SK-N-SH (cell line): Measurements from ENCODE around the gene NEGR1. TPM values are rescaled to one million over a fixed set of nuclear protein-coding genes. Genes with fewer than 3 reads are reported as not detected.

ENCODE experiments used
- CTCF ChIA-PET: fragments of 300-600, 350-600 bp; formaldehyde crosslinking; extraction: SDS; loops from one replicate; lab custom pipeline; 2021; lab: Yijun Ruan, JAX
- POLR2A ChIA-PET: fragments of 350-600 bp; sonication (Branson Sonifier 250); formaldehyde crosslinking; extraction: SDS; loops from one replicate; lab custom pipeline; 2020; ENCODE audit warnings: antibody characterized with exemption, inconsistent platforms; lab: Yijun Ruan, JAX
- DNase-seq: peaks from one replicate; pipeline ENCODE4 v3.0.0; 2012
- H2AFZ ChIP-seq: fragments of 200-600 bp; sonication (generic); 2 replicates; pipeline ENCODE4 v1.8.1; 2016; ENCODE audit warnings: antibody characterized with exemption, mild to moderate bottlenecking, low read depth
- H3F3A ChIP-seq: fragments of 200-600 bp; sonication (generic); replicated peaks from 2 replicates; pipeline ENCODE3; 2016; ENCODE audit warnings: antibody characterized with exemption, mild to moderate bottlenecking; ENCODE audit not compliant: insufficient read depth
- H3K27ac ChIP-seq, 2 experiments: fragments of 200-500 bp in 1 of 2; fragments of 200-600 bp in 1 of 2; sonication (Bioruptor generic) in 1 of 2; sonication (generic), shearing (Covaris generic) in 1 of 2; 2 replicates each; pipeline versions ENCODE4 v1.5.1 to v1.6.1; 2014 to 2016; ENCODE audit warnings: low read depth in 2 of 2, inconsistent platforms in 1 of 2, low read length in 1 of 2, mild to moderate bottlenecking in 1 of 2, mixed read lengths in 1 of 2
- H3K27me3 ChIP-seq: fragments of 200-600 bp; sonication (generic), shearing (Covaris generic); 2 replicates; pipeline ENCODE4 v1.6.1; 2016; ENCODE audit warnings: mixed run types; ENCODE audit not compliant: insufficient read depth
- H3K36me3 ChIP-seq, 2 experiments: fragments of 200-500 bp in 1 of 2; fragments of 200-600 bp in 1 of 2; sonication (Bioruptor generic) in 1 of 2; sonication (generic) in 1 of 2; replicated peaks in 1 of 2; 2 replicates each; pipeline versions ENCODE3 to v1.5.1; 2014 to 2016; ENCODE audit warnings: low read length in 1 of 2, mild to moderate bottlenecking in 1 of 2; ENCODE audit not compliant: insufficient read depth in 2 of 2, control insufficient read depth in 1 of 2
- H3K4me1 ChIP-seq, 2 experiments: fragments of 200-500 bp in 1 of 2; fragments of 200-600 bp in 1 of 2; sonication (Bioruptor generic) in 1 of 2; sonication (generic), shearing (Covaris generic) in 1 of 2; 2 replicates each; pipeline versions ENCODE4 v1.5.1 to v1.6.1; 2014 to 2016; ENCODE audit warnings: low read depth in 1 of 2, low read length in 1 of 2, mixed run types in 1 of 2; ENCODE audit not compliant: insufficient read depth in 2 of 2, control insufficient read depth in 1 of 2
- H3K4me2 ChIP-seq: fragments of 200-600 bp; sonication (generic), shearing (Covaris generic); 2 replicates; pipeline ENCODE4 v1.6.1; 2017; ENCODE audit warnings: mixed run types
- H3K4me3 ChIP-seq, 2 experiments: fragments of 200-500 bp in 1 of 2; fragments of 200-600 bp in 1 of 2; sonication (Bioruptor generic) in 1 of 2; sonication (generic), shearing (Covaris generic) in 1 of 2; 2 replicates each; pipeline versions ENCODE4 v1.5.1 to v1.8.1; 2014 to 2016; ENCODE audit warnings: low read depth in 2 of 2, inconsistent platforms in 1 of 2, low read length in 1 of 2, mild to moderate bottlenecking in 1 of 2, mixed read lengths in 1 of 2, moderate library complexity in 1 of 2
- H3K79me2 ChIP-seq: fragments of 200-600 bp; sonication (generic); 2 replicates; pipeline ENCODE4 v1.8.1; 2017; ENCODE audit warnings: mild to moderate bottlenecking; ENCODE audit not compliant: insufficient read depth
- H3K9ac ChIP-seq: fragments of 200-600 bp; sonication (generic); 2 replicates; pipeline ENCODE4 v1.6.1; 2017; ENCODE audit warnings: mixed run types
- H3K9me2 ChIP-seq: fragments of 200-600 bp; sonication (generic); 2 replicates; pipeline ENCODE4 v1.6.1; 2017; ENCODE audit warnings: mixed run types
- H3K9me3 ChIP-seq: fragments of 200-600 bp; sonication (generic); 2 replicates; pipeline ENCODE4 v1.6.1; 2017; ENCODE audit warnings: mixed run types, mild to moderate bottlenecking, moderate library complexity
- H4K20me1 ChIP-seq: fragments of 200-600 bp; sonication (generic); 2 replicates; pipeline ENCODE4 v1.6.1; 2017; ENCODE audit warnings: mild to moderate bottlenecking, mixed run types; ENCODE audit not compliant: insufficient read depth
- CHD2 ChIP-seq: fragments of 150-350 bp; IDR thresholded peaks from 2 replicates; pipeline ENCODE4 v1.6.1; 2018; ENCODE audit warnings: low read length; ENCODE audit not compliant: partially characterized antibody
- FOXJ3 ChIP-seq: sonication (generic); formaldehyde crosslinking; IDR thresholded peaks from 2 replicates; pipeline ENCODE4 v1.5.1; 2020; ENCODE audit warnings: mild to moderate bottlenecking, missing genetic modification reagents
- FOXM1 ChIP-seq: IDR thresholded peaks from 2 replicates; pipeline ENCODE4 v1.4.0; 2012; ENCODE audit warnings: low read depth, mild to moderate bottlenecking
- GABPA ChIP-seq: IDR thresholded peaks from 2 replicates; pipeline ENCODE4 v1.4.0; 2012; ENCODE audit warnings: low read depth, mild to moderate bottlenecking
- GATA2 ChIP-seq: sonication (generic); formaldehyde crosslinking; IDR thresholded peaks from 2 replicates; pipeline ENCODE4 v1.5.0; 2020; ENCODE audit warnings: mild to moderate bottlenecking, missing genetic modification reagents
- JUND ChIP-seq: IDR thresholded peaks from 2 replicates; pipeline ENCODE4 v1.4.0; 2012
- RXRA ChIP-seq: IDR thresholded peaks from 2 replicates; pipeline ENCODE4 v1.4.0; 2012; ENCODE audit warnings: low read depth, mild to moderate bottlenecking, borderline replicate concordance
- SMC3 ChIP-seq: IDR thresholded peaks from 2 replicates; pipeline ENCODE4 v1.6.1; 2012; ENCODE audit warnings: low read depth, low read length, improper control_type of control experiment
- TEAD4 ChIP-seq: IDR thresholded peaks from 2 replicates; pipeline ENCODE4 v1.4.0; 2012; ENCODE audit warnings: mild to moderate bottlenecking, borderline replicate concordance; ENCODE audit not compliant: insufficient read depth
- WGBS: methylation state at CpG from one replicate; pipeline ENCODE4 v1.1.6; 2017; ENCODE audit warnings: low lambda C conversion rate; 5-methylcytosine and 5-hydroxymethylcytosine counted together
- polyA plus RNA-seq, 3 experiments: library from polyadenylated mRNA; depleted of rRNA; stranded (reverse); fragments of >200 nt; gene quantifications; 2 replicates each; pipeline ENCODE4 v1.2.3, GENCODE V29; 2012
- TF ChIP-seq, protein P1 (sequence below): IDR thresholded peaks from 2 replicates; pipeline ENCODE4 v1.4.0; 2012; ENCODE audit warnings: low read depth
- TF ChIP-seq, protein P2 (sequence below): IDR thresholded peaks from 2 replicates; pipeline ENCODE4 v1.4.0; 2012; ENCODE audit warnings: low read depth, borderline replicate concordance
- TF ChIP-seq, protein P3 (sequence below): IDR thresholded peaks from 2 replicates; pipeline ENCODE4 v1.6.1; 2012; ENCODE audit warnings: mild to moderate bottlenecking, low read depth, low read length, moderate library complexity
- TF ChIP-seq, protein P4 (sequence below): fragments of 200-600 bp; sonication (generic); IDR thresholded peaks from 2 replicates; pipeline ENCODE4 v1.6.1; 2017; ENCODE audit warnings: antibody characterized with exemption, mild to moderate bottlenecking, moderate library complexity
- TF ChIP-seq, protein P5 (sequence below): fragments of 150-350 bp; IDR thresholded peaks from 2 replicates; pipeline ENCODE4 v1.6.1; 2017; ENCODE audit warnings: antibody characterized with exemption, low read length, low read depth, borderline replicate concordance
- TF ChIP-seq, protein P6 (sequence below): IDR thresholded peaks from 2 replicates; pipeline ENCODE4; 2012

NEGR1 gene
- polyA plus RNA-seq, 1 of the 3 experiments (the other 2 are of a cell fraction), result 0.21 TPM

DNA sequence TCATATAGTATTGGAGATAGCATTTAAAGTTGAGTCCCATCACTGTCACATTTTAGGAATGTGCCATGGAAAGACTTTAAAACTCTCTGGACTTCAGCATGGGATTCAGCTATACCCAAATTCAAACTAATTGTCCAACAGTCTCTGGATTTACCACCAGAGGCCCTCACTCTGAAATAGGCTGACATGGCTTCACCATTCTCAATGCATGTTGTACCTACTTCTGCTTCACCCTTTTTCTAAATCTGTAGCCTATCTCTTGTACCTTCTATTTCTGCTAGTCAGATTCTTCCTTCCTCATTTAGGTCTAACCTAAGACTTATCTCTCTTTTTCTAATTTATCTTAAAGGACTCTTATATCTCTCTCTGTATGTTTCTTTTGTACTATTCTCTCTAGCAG is 688.8 kb downstream of the NEGR1 start (continued):
- TF ChIP-seq, protein P1, sequence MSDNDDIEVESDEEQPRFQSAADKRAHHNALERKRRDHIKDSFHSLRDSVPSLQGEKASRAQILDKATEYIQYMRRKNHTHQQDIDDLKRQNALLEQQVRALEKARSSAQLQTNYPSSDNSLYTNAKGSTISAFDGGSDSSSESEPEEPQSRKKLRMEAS, result no peak
- TF ChIP-seq, protein P2, sequence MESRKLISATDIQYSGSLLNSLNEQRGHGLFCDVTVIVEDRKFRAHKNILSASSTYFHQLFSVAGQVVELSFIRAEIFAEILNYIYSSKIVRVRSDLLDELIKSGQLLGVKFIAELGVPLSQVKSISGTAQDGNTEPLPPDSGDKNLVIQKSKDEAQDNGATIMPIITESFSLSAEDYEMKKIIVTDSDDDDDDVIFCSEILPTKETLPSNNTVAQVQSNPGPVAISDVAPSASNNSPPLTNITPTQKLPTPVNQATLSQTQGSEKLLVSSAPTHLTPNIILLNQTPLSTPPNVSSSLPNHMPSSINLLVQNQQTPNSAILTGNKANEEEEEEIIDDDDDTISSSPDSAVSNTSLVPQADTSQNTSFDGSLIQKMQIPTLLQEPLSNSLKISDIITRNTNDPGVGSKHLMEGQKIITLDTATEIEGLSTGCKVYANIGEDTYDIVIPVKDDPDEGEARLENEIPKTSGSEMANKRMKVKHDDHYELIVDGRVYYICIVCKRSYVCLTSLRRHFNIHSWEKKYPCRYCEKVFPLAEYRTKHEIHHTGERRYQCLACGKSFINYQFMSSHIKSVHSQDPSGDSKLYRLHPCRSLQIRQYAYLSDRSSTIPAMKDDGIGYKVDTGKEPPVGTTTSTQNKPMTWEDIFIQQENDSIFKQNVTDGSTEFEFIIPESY, result no peak
- TF ChIP-seq, protein P3, sequence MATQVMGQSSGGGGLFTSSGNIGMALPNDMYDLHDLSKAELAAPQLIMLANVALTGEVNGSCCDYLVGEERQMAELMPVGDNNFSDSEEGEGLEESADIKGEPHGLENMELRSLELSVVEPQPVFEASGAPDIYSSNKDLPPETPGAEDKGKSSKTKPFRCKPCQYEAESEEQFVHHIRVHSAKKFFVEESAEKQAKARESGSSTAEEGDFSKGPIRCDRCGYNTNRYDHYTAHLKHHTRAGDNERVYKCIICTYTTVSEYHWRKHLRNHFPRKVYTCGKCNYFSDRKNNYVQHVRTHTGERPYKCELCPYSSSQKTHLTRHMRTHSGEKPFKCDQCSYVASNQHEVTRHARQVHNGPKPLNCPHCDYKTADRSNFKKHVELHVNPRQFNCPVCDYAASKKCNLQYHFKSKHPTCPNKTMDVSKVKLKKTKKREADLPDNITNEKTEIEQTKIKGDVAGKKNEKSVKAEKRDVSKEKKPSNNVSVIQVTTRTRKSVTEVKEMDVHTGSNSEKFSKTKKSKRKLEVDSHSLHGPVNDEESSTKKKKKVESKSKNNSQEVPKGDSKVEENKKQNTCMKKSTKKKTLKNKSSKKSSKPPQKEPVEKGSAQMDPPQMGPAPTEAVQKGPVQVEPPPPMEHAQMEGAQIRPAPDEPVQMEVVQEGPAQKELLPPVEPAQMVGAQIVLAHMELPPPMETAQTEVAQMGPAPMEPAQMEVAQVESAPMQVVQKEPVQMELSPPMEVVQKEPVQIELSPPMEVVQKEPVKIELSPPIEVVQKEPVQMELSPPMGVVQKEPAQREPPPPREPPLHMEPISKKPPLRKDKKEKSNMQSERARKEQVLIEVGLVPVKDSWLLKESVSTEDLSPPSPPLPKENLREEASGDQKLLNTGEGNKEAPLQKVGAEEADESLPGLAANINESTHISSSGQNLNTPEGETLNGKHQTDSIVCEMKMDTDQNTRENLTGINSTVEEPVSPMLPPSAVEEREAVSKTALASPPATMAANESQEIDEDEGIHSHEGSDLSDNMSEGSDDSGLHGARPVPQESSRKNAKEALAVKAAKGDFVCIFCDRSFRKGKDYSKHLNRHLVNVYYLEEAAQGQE, result no peak
- TF ChIP-seq FOXJ3 (no peak), TEAD4 (no peak)

DNA sequence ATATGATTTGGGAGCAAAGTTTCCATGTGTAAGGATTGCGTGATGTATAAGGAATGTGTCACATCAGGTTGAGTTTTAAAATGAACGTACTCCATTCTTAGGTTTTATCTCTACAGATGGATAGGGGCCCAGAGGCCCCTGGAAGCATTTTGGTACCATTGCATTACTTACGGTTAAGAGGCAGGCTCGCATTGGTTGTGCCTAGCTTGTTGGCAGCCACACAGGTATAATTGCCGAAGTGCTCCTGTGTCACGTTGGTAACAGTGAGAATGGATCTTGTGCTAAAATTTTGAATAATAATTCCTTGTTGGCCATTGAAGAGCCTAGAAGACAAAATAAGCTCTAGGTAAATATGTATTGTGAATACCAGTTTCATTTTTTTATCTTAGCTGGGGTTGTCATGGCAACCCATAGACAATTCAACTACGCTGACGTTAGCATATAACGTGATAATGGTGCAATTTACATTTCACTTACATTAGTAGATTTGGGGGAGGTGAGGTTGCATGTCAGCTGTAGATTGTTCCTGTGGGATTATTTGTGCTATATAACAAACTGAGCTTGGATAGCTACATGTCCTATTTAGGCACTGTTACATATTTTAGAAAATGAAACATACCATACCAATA is 689.6 kb downstream of the NEGR1 start:
- H3K9ac ChIP-seq, result no peak overlapping the region
- no peaks in the 10 kb centered on the region for H3K27me3 ChIP-seq
- no peaks in the 10 kb centered on the region for H3K4me1 ChIP-seq
- no peaks in the 10 kb centered on the region for H3K9me2 ChIP-seq
- no peaks in the 10 kb centered on the region for H3K36me3 ChIP-seq
- H3K27ac ChIP-seq, result no peak overlapping the region
- no peak overlapping the region for H3K4me2 ChIP-seq
- POLR2A ChIA-PET, result no interaction called here
- no peaks in the 10 kb centered on the region for H4K20me1 ChIP-seq
- WGBS, result 57% methylated on average over 9 of the region's 9 CpGs
- no peaks in the 10 kb centered on the region for H3K9me3 ChIP-seq
- CTCF ChIA-PET, result interaction anchor here (1.2 kb wide), 1 partner anchor 445 kb away, joined by 3 read pairs; no protein-coding TSS in a partner anchor
- no peak overlapping the region for H2AFZ ChIP-seq
- no peaks in the 10 kb centered on the region for H3K79me2 ChIP-seq
- H3F3A ChIP-seq, result no peaks in the 10 kb centered on the region
- no peak for DNase-seq
- no peak overlapping the region for H3K4me3 ChIP-seq
- TF ChIP-seq, protein P4, sequence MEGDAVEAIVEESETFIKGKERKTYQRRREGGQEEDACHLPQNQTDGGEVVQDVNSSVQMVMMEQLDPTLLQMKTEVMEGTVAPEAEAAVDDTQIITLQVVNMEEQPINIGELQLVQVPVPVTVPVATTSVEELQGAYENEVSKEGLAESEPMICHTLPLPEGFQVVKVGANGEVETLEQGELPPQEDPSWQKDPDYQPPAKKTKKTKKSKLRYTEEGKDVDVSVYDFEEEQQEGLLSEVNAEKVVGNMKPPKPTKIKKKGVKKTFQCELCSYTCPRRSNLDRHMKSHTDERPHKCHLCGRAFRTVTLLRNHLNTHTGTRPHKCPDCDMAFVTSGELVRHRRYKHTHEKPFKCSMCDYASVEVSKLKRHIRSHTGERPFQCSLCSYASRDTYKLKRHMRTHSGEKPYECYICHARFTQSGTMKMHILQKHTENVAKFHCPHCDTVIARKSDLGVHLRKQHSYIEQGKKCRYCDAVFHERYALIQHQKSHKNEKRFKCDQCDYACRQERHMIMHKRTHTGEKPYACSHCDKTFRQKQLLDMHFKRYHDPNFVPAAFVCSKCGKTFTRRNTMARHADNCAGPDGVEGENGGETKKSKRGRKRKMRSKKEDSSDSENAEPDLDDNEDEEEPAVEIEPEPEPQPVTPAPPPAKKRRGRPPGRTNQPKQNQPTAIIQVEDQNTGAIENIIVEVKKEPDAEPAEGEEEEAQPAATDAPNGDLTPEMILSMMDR, result no peak
- TF ChIP-seq RXRA, result no peak
- TF ChIP-seq CHD2, result no peak
- TF ChIP-seq GATA2 (CRISPR knock-in tag), result no peak
- TF ChIP-seq TEAD4, result no peak
- TF ChIP-seq, protein P5, sequence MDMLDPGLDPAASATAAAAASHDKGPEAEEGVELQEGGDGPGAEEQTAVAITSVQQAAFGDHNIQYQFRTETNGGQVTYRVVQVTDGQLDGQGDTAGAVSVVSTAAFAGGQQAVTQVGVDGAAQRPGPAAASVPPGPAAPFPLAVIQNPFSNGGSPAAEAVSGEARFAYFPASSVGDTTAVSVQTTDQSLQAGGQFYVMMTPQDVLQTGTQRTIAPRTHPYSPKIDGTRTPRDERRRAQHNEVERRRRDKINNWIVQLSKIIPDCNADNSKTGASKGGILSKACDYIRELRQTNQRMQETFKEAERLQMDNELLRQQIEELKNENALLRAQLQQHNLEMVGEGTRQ, result no peak
- TF ChIP-seq GABPA, result no peak
- no peak for TF ChIP-seq FOXM1
- TF ChIP-seq SMC3, result no peak
- TF ChIP-seq, protein P3, result no peak
- TF ChIP-seq, protein P6, sequence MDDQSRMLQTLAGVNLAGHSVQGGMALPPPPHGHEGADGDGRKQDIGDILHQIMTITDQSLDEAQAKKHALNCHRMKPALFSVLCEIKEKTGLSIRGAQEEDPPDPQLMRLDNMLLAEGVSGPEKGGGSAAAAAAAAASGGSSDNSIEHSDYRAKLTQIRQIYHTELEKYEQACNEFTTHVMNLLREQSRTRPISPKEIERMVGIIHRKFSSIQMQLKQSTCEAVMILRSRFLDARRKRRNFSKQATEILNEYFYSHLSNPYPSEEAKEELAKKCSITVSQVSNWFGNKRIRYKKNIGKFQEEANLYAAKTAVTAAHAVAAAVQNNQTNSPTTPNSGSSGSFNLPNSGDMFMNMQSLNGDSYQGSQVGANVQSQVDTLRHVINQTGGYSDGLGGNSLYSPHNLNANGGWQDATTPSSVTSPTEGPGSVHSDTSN, result no peak
- TF ChIP-seq FOXJ3, result no peak
- no peak for TF ChIP-seq JUND
